ENCODE results near the gene TRIM65. TPM values are rescaled to one million over a fixed set of nuclear protein-coding genes. Genes with fewer than 3 reads are reported as not detected.

Gene TRIM65
- total RNA-seq (2014; rRNA removed; shearing (Covaris generic)) (53.8 and 54.0 TPM in 2 replicates), polyA plus RNA-seq (2016; fragmentation: Nextera tagmentation; extraction: Ambion mirVana) (13.8 and 15.0 TPM in 2 replicates)
- long read RNA-seq, transcript TRIM65-201 (6 exons, 3,439 nt), result major isoform, 8 of 12 reads
- long read RNA-seq, partial matches to known transcripts, result 0 of 12 reads
- long read RNA-seq, other reads (novel, unspliced or antisense), result 4 of 12 reads

- Mint-ChIP-seq H3K36me3 (ENCODE audit: low read depth) (peaks cover 40% of the 10 kb centered on the region), H3K9me3 (no peaks in the 10 kb centered on the region), H3K4me3 (peak within 1 kb of the TSS; percentile 83), H3K27me3 (ENCODE audit: insufficient read depth, low read depth, poor library complexity) (peaks cover 10% of the 10 kb centered on the region), H3K27ac (peak within 1 kb of the TSS; percentile 81), H3K4me1 (peaks cover 26% of the 10 kb centered on the region)
- Histone ChIP-seq H3K27ac (ENCODE audit: low read depth) (peak within 1 kb of the TSS; percentile 81), H3K4me1 (ENCODE audit: insufficient read depth) (peaks cover 18% of the 10 kb centered on the region; the same call in 1 of the 2 replicates), H2AFZ (no peak within 1 kb of the TSS), H3K4me2 (peak within 1 kb of the TSS; percentile 92), H4K20me1 (replicated peaks; ENCODE audit: insufficient read depth) (no peaks in the 10 kb centered on the region; the same call in 1 of the 2 replicates), H3K79me2 (replicated peaks; ENCODE audit: insufficient read depth) (peaks cover 18% of the 10 kb centered on the region), H3F3A (replicated peaks; ENCODE audit: low read depth) (peaks cover 28% of the 10 kb centered on the region), H3K4me3 (peak within 1 kb of the TSS; percentile 78), H3K27me3 (ENCODE audit: insufficient read depth) (no peaks in the 10 kb centered on the region), H3K36me3 (ENCODE audit: insufficient read depth) (peaks cover 9% of the 10 kb centered on the region; the same call in 1 of the 2 replicates), H3K9me2 (ENCODE audit: insufficient read depth) (no peaks in the 10 kb centered on the region)
- ATAC-seq (peak; percentile 64), DNase-seq (ENCODE audit: low spot score) (peak; percentile 83)
- TF ChIP-seq CREB1 (CRISPR knock-in tag; IDR thresholded peaks at IDR 0.05; ENCODE audit: low read depth), result peak; percentile 24; the same call in 1 of the 2 replicates
- peak; percentile 91 for TF ChIP-seq POLR2AphosphoS5 (IDR thresholded peaks at IDR 0.05; ENCODE audit: low read depth)
- TF ChIP-seq NANOG (IDR thresholded peaks at IDR 0.05; ENCODE audit: borderline replicate concordance), result no peak
These were observed at the start of gene TRIM65 for GRCh38 chr17:75896415-75897159. Gene TRIM65, minus strand, starts transcription at chr17:75896951. Its CDS starts 14 bp downstream, at chr17:75896937.

- H3K4me3 Mint-ChIP-seq, result no peak overlapping the region
- Histone ChIP-seq H3F3A (replicated peaks; ENCODE audit: low read depth) (peaks cover 13% of the 10 kb centered on the region; the same call in 1 of the 2 replicates), H3K4me1 (ENCODE audit: insufficient read depth) (peaks cover 17% of the 10 kb centered on the region; the same call in 1 of the 2 replicates), H3K36me3 (ENCODE audit: insufficient read depth) (peaks cover 7% of the 10 kb centered on the region; the same call in 1 of the 2 replicates), H4K20me1 (replicated peaks; ENCODE audit: insufficient read depth) (no peaks in the 10 kb centered on the region), H3K27ac (ENCODE audit: low read depth) (no peak overlapping the region), H3K4me3 (no peak overlapping the region), H3K4me2 (no peak overlapping the region), H2AFZ (no peak overlapping the region), H3K79me2 (replicated peaks; ENCODE audit: insufficient read depth) (no peaks in the 10 kb centered on the region), H3K9me2 (ENCODE audit: insufficient read depth) (no peaks in the 10 kb centered on the region), H3K27me3 (ENCODE audit: insufficient read depth) (no peaks in the 10 kb centered on the region)
- no peak overlapping the region for H3K27ac Mint-ChIP-seq
- no peaks in the 10 kb centered on the region for H3K9me3 Mint-ChIP-seq
- peaks cover 3% of the 10 kb centered on the region for H3K27me3 Mint-ChIP-seq (ENCODE audit: insufficient read depth, low read depth, poor library complexity)
- H3K36me3 Mint-ChIP-seq (ENCODE audit: low read depth), result peaks cover 32% of the 10 kb centered on the region; the same call in 2 of the 3 replicates
- ATAC-seq (no peak), DNase-seq (ENCODE audit: low spot score) (no peak)
- H3K4me1 Mint-ChIP-seq, result peaks cover 15% of the 10 kb centered on the region; the same call in 2 of the 3 replicates
- TF ChIP-seq NANOG (IDR thresholded peaks at IDR 0.05; ENCODE audit: borderline replicate concordance), result no peak
- TF ChIP-seq ZNF331 (CRISPR knock-in tag; IDR thresholded peaks at IDR 0.05; ENCODE audit: low read depth), result no peak
- no peak for TF ChIP-seq CTCF (conservative IDR thresholded peaks at IDR 0.05; ENCODE audit: low read depth in 2 of 2)
- TF ChIP-seq POLR2AphosphoS5 (IDR thresholded peaks at IDR 0.05; ENCODE audit: low read depth), result no peak
- no peak for TF ChIP-seq JUNB (IDR thresholded peaks at IDR 0.05; ENCODE audit: unreplicated experiment)
- TF ChIP-seq REST (IDR thresholded peaks at IDR 0.05; ENCODE audit: unreplicated experiment), result no peak
- no peak for TF ChIP-seq ZNF114 (CRISPR knock-in tag; IDR thresholded peaks at IDR 0.05)
- no peak for TF ChIP-seq STAT1 (IDR thresholded peaks at IDR 0.05; ENCODE audit: unreplicated experiment)
These were observed 48.5 kb upstream of the TRIM65 start for GRCh38 chr17:75945211-75945610.
